Upper lobe of left lung (tissue), 4 donors: ENCODE measurements around the gene SAXO1.

Experiments used
- CTCF ChIP-seq, 6 experiments: fragments of 450-650 bp in 4 of 6; fragments of 200-600 bp in 2 of 6; sonication (generic) in 2 of 6; IDR thresholded peaks; one replicate each; pipeline ENCODE4 v1.5.1; 2016 to 2019; ENCODE audit warnings: antibody characterized with exemption in 6 of 6
- EP300 ChIP-seq, 4 donors: sonication (generic); formaldehyde crosslinking; IDR thresholded peaks; one replicate each; pipeline ENCODE4 v1.5.1; 2017; ENCODE audit warnings: antibody characterized with exemption in 4 of 4, control low read depth in 2 of 4
- POLR2A ChIP-seq, 4 donors: fragments of 450-650 bp; IDR thresholded peaks; one replicate each; pipeline ENCODE4 v1.5.1; 2016 to 2017; ENCODE audit warnings: antibody characterized with exemption in 4 of 4, mild to moderate bottlenecking in 2 of 4
- POLR2AphosphoS5 ChIP-seq, 2 donors: sonication (generic); formaldehyde crosslinking; IDR thresholded peaks; one replicate each; pipeline ENCODE4 v1.5.1; 2017; ENCODE audit warnings: antibody characterized with exemption in 2 of 2

GRCh38 chr9:18981476-18982261 is 51.3 kb downstream of the SAXO1 start:
- TF ChIP-seq CTCF (IDR thresholded peaks at IDR 0.05) (no peak), POLR2A (IDR thresholded peaks at IDR 0.05) (no peak), POLR2AphosphoS5 (IDR thresholded peaks at IDR 0.05) (no peak), EP300 (IDR thresholded peaks at IDR 0.05) (no peak)
